ENCODE data around the gene ZNF683.

Gene ZNF683

GRCh38 chr1:26357121-26357602 lies 15.4 kb downstream of the ZNF683 start:
- no peak for DNase-seq

DNA sequence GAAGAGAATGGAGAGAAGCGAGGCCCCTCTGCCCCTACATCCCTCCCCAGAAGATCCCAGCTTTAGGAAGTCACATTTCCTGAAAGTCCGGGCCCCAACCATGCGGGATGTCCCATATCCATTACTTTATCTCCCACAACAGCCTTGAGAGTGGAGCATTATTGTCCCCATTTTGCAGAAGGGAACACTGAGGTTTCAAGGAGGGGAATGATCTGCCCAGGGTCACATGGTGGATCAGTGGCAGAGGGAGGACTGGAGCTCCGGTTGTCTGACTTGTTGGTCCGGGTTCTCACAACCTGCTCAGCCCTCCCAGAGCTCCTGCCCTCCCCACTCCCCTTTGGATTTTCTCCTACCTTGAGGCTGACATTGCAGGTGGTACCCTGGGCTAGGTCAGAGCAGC lies 16.4 kb downstream of the ZNF683 start:
- no peak for DNase-seq

DNA sequence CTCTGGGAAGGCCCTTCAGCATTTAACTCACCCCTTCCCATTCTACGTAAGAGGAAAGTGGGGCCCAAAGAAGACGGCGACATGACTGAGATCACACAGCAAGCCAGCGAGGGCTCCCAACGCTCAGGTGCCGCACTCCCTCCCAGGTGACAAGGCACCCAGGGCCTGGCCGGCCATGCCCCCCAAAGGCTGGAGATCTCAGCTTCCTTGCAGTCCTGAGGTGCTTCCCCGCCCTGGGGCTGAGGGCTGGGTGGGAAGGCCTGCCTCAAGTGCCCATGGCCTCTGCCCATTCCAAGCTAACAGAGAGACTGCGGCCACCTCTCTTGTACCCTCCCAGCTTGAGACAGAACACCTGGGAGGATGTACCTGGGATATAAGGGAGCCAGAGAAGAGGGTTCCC lies 17.6 kb downstream of the ZNF683 start:
- DNase-seq = no peak

DNA sequence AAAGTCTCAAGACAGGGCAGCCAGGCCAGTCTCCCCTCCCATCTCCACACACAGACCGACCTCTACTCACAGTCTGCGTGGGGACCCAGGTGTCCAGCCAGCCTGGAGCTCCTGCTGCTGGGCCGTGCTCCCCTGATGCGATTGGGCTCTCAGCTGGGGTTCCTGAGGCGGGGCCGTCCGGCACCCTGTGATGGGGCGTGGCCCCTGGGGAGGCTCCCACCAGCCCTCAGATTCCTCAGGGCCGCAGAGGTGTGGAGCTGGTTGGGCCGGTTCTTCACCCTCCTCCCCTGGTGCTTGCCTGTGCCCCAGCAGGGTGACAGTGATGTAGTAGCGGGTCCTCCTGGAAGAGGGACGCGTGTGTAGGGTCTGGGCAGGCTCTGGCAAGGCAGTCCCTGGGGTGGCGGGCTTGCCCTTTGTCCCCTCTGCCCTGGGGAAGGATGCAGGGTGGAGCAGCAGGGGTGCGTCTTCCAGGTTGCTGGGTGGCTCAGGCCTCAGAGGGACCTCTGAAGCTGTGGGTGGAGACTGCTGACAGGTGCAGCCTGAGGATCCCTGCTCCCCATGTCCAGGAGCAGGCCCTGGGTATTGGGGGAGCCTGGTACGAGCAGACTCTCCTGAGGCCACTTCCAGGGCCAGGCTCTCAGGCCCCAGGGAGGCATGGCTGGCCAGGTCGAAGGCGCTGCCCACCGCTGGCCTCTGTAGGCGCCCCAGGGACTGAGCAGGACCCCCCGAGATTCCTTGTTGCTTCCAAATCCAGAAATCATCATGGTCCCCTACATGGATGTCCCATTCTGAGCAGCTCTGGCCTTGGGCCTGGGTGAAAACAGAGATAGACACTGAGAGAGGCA lies 18.4 kb downstream of the ZNF683 start, which contains the start of gene CRYBG2:
Gene CRYBG2, minus strand, starts transcription at position 155 of the 845 bp plus-strand sequence. CDS start 7,473 bp downstream, outside the sequence.
- DNase-seq = no peak

DNA sequence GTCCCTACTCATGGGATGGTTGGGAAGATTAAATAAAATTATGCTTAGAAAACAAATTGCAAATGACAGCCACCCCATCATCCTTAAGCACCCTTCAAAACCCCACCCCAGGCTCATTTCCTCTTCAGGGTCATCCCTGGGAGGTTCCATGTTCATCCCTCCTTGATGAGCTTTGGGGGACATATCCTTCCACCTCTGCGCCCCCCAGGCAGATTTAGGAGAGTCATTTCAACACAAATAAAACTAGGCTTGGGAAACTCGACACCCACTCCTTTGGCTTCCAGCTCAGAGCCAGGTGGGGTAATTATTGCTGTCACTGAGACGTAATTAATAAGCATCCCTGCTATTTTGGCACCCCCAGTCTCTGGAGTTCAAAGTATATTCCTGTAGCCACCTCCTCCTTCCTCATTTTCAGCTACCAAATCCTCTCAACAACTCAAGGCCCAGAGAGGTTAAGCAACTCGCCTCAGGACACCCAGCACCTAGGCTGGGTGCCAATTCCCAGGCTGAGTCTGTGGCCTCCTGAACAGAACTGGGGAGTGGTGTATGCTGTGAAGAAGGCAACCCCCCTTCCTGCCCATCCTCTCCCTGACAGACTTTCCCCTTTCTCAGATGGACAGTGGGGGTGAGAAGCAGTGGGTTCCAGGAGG lies 19.2 kb downstream of the ZNF683 start:
- no peak for DNase-seq

GRCh38 chr1:26352338-26352679 lies 20.2 kb downstream of the ZNF683 start:
- no peak for DNase-seq

GRCh38 chr1:26351590-26352337 lies 20.8 kb downstream of the ZNF683 start:
- no peak for DNase-seq

DNA sequence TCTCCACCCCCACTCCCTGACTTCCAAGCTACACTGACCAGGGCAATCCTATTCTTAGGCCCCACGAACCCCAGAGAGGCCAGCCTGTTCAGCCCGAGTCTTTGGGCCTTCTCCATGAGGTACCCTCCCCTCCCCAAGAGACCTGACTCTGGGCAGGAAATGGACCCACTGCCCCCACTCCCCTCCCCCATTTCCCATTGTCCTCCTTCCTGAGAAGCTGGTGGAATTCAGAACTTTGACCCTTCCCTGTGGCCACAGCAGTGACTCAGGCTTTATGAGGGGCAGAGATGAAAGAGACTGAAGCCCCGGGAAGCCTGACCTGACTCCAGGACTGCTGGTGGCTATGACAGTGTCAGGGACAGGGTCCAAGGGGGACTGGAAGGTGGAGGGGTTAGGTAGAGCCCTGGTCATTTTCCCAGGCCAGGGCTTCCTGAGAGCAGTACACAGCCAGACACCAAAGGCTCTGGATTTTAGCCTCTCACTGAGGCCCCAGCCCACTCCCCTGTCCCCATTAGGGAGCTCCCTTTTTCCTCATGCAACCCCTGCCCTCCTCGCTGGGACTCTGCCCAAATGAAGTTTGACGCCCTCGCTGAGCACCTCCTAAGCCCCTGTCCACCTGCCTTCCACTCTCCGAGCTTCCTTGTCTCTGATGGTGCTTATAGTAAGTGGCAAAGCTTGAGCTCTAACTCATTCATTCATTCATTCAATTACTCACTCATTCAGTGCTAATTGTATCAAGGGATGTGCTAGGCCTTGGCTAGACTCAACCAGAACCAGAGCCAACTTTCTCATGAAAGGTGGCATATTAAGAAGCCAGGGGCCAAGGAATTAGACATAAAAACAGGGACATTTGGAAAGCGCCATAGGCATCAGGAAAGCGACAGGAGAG lies 21.6 kb downstream of the ZNF683 start:
- no peak for DNase-seq

DNA sequence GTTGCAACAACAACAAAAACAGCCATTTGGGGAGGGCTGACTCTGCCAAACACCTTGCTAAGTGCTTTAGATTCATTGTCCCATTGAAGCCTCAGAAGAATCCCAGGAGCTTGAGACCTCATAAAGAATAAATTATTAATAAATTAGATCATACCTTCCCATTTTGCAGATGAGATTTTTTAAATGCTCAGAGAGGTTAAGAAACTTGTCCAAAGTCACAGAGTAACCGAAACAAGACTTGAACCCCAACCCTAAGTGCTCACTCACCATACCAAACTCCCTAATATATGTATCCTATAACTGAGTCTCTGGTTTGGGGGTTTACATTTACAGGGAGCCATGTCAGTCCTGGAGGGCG lies 22.2 kb downstream of the ZNF683 start:
- DNase-seq = no peak

- no peak for DNase-seq
Measured at GRCh38 chr1:26349877-26350244, 22.7 kb downstream of the ZNF683 start.

- no peak for DNase-seq
Measured at GRCh38 chr1:26349188-26349876, 23.2 kb downstream of the ZNF683 start.

DNA sequence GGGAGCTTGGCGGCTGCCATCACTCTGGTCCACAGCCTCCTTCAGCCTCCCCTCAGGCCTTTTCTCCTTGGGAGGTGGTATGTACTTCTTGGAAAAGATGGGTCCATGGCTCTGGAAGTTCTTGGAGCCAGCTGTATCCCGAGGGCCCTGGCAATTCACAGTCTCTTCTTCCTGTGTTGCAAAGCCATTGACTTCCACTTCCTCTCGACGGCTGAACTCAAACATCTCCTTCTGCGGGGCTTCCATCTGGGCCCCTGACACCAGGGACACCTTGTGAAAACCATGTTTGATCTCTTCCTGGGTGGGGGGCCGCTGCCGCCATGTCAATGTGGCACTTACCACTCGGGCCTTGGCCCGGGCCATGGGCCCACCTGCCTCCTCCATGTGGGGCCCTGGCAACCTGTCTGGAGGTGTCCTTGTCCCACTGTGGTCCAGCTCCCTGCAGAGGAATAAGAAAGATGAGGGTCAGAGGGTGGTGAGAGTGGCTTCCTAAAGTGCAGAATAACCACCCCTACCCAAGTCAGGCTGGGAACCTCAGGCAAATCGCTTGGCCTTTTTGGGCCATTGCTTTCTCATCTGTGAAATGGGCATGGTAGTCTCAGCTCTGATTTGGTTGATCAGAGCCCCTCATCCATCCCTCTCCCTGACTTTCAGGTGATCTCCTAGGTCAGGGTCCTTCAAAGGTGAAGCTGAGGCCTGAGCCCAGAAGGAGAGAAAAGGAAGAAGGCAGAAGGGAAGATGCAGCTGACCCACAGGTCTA lies 26.1 kb downstream of the ZNF683 start:
- DNase-seq = no peak

GRCh38 chr1:26345718-26346117 lies 26.8 kb downstream of the ZNF683 start:
- DNase-seq = no peak

DNA sequence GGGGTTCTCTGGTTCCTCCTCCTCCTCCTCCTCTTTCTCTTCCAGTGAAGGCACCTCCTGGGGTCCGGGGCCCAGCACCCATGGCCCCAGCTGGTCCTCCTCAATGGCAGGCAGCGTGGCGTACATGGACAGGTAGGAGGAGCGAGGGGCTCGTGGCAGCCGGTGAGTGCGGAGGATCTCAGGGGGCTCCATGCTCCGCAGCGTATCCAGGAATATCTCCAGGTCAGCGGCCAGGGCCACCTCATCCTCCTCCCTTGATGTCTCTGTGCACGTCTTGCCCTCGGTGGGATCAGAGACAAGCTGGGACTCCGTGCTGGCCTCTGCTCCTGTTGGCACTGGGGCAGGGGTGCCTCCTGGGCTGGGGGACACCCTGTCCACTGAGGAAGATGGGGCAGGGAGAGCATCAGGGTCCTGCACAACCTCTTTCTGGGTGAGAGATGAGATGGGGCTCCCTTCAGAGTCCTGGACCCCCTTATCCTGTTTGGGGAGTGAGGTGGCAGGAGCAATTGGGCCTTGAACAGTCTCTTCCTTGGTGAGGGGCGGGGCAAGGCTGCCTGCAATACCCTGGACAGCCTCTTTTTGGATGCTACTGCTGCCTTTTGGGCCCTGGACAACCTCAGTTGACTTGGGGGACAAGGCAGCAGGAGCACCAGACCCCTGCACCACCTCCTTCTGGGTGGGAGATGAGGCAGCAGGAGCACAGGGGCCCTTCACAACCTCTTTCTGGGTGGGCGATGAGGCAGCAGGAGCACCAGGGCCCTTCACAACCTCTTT lies 28.2 kb downstream of the ZNF683 start:
- DNase-seq = no peak

- no peak for DNase-seq
Measured at GRCh38 chr1:26340047-26340481, 32.5 kb downstream of the ZNF683 start.

- DNase-seq = no peak
Measured at GRCh38 chr1:26338670-26339069, 33.9 kb downstream of the ZNF683 start.

GRCh38 chr1:26337625-26338024 lies 34.9 kb downstream of the ZNF683 start:
- no peak for DNase-seq

- DNase-seq = no peak
Measured at GRCh38 chr1:26337206-26337535, 35.4 kb downstream of the ZNF683 start.

- peak; percentile 82 for DNase-seq
Measured at GRCh38 chr1:26336477-26337205, 35.9 kb downstream of the ZNF683 start.

Measured in activated CD4-positive, alpha-beta T cell treated with anti-CD3 and anti-CD28 coated beads, Interleukin-2, Interleukin-6, amounts not matched to agents 100 ng/mL and 50 ng/mL, durations not matched to agents 16 hours and 8 hours (primary cell).